Measurements from ENCODE around the gene GRAMD2A.
A peak's percentile ranks its signal among the peaks of the same experiment; 100 is the strongest.

Gene GRAMD2A

GRCh38 chr15:72197460-72198355 lies at the start of gene GRAMD2A:
Gene GRAMD2A, minus strand, starts transcription at chr15:72197787.
- DNase-seq, result peak; percentile 49 to 56

GRCh38 chr15:72242775-72243370 lies 45.3 kb upstream of the GRAMD2A start:
- DNase-seq, result no peak

GRCh38 chr15:72239652-72240051 lies 42.1 kb upstream of the GRAMD2A start:
- no peak for DNase-seq

GRCh38 chr15:72238586-72238985 lies 41.0 kb upstream of the GRAMD2A start:
- DNase-seq, result no peak

GRCh38 chr15:72237853-72238224 lies 40.3 kb upstream of the GRAMD2A start:
- DNase-seq, result no peak

- peak; percentile 79 to 86 for DNase-seq
Measured at GRCh38 chr15:72237029-72237852, 39.7 kb upstream of the GRAMD2A start.

- no peak for DNase-seq
Measured at GRCh38 chr15:72236381-72237003, 38.9 kb upstream of the GRAMD2A start.

GRCh38 chr15:72235298-72235697 lies 37.7 kb upstream of the GRAMD2A start:
- no peak for DNase-seq

GRCh38 chr15:72233769-72234168 lies 36.2 kb upstream of the GRAMD2A start:
- DNase-seq, result no peak

- peak; percentile 42 to 56 for DNase-seq
Measured at GRCh38 chr15:72231833-72232478, 34.4 kb upstream of the GRAMD2A start.

GRCh38 chr15:72231066-72231832 lies 33.7 kb upstream of the GRAMD2A start, which contains the start of gene PKM:
Gene PKM, minus strand, starts transcription at chr15:72231190. Its CDS starts 12,093 bp downstream, at chr15:72219097.
- peak; percentile 98 to 99 for DNase-seq

- peak; percentile 95 to 96 for DNase-seq
Measured at GRCh38 chr15:72230197-72231065, 32.8 kb upstream of the GRAMD2A start.

GRCh38 chr15:72229947-72230196 lies 32.3 kb upstream of the GRAMD2A start:
- no peak for DNase-seq

- peak in 1 of 2 experiments; percentile 43 for DNase-seq
Measured at GRCh38 chr15:72229076-72229946, 31.7 kb upstream of the GRAMD2A start.

- no peak for DNase-seq
Measured at GRCh38 chr15:72227720-72228119, 30.1 kb upstream of the GRAMD2A start.

GRCh38 chr15:72227192-72227586 lies 29.6 kb upstream of the GRAMD2A start:
- peak; percentile 64 to 73 for DNase-seq

- DNase-seq, result no peak
Measured at GRCh38 chr15:72223278-72223677, 25.7 kb upstream of the GRAMD2A start.

GRCh38 chr15:72222393-72222792 lies 24.8 kb upstream of the GRAMD2A start:
- no peak for DNase-seq

- DNase-seq, result no peak
Measured at GRCh38 chr15:72220687-72221086, 23.1 kb upstream of the GRAMD2A start.

GRCh38 chr15:72217216-72217615 lies 19.6 kb upstream of the GRAMD2A start:
- DNase-seq, result no peak

Data from activated CD4-positive, alpha-beta T cell treated with anti-CD3 and anti-CD28 coated beads, Interleukin-2, amount 50 U/mL, for 48 hours (primary cell).